ENCODE measurements around the gene FOXD1.

FOXD1 gene

GRCh38 chr5:73454379-73455036 lies 5.9 kb upstream of the FOXD1 start:
- Histone ChIP-seq H3K4me3 (ENCODE audit: low read length) (no peak overlapping the region), H3K9me3 (ENCODE audit: control insufficient read depth, insufficient read depth, low read length) (no peaks in the 10 kb centered on the region), H3K9me2 (replicated peaks; ENCODE audit: control insufficient read depth, low read length) (no peaks in the 10 kb centered on the region), H3K4me1 (ENCODE audit: control insufficient read depth, low read length) (no peaks in the 10 kb centered on the region; the same call in 1 of the 2 replicates), H4K20me1 (ENCODE audit: control insufficient read depth, insufficient read depth, low read depth, low read length) (no peaks in the 10 kb centered on the region), H3K79me2 (ENCODE audit: control insufficient read depth, low read length) (no peaks in the 10 kb centered on the region), H3K36me3 (ENCODE audit: control insufficient read depth, low read length) (no peaks in the 10 kb centered on the region), H3K4me2 (ENCODE audit: low read length) (no peak overlapping the region), H3K27ac (ENCODE audit: low read depth, low read length) (no peak overlapping the region), H3F3A (ENCODE audit: control insufficient read depth, insufficient read depth) (no peaks in the 10 kb centered on the region), H3K27me3 (ENCODE audit: control insufficient read depth, low read length) (peaks cover 28% of the 10 kb centered on the region)
- TF ChIP-seq CTCF (IDR thresholded peaks at IDR 0.05; ENCODE audit: low read depth, low read length, poor library complexity, severe bottlenecking): peak; percentile 82
- no peak for TF ChIP-seq EZH2phosphoT487 (IDR thresholded peaks at IDR 0.05; ENCODE audit: borderline replicate concordance, low read length)

- Histone ChIP-seq H3K27me3 (ENCODE audit: control insufficient read depth, low read length) (peaks cover 39% of the 10 kb centered on the region), H3K4me2 (ENCODE audit: low read length) (no peak overlapping the region)
- no peak for TF ChIP-seq CTCF (IDR thresholded peaks at IDR 0.05; ENCODE audit: low read depth, low read length, poor library complexity, severe bottlenecking)
- TF ChIP-seq EZH2phosphoT487 (IDR thresholded peaks at IDR 0.05; ENCODE audit: borderline replicate concordance, low read length): no peak
Measured at GRCh38 chr5:73452215-73452614, 3.6 kb upstream of the FOXD1 start.

GRCh38 chr5:73451224-73452130 lies 2.9 kb upstream of the FOXD1 start:
- H3K27me3 ChIP-seq (ENCODE audit: control insufficient read depth, low read length): peaks cover 38% of the 10 kb centered on the region
- H3K9me2 ChIP-seq (replicated peaks; ENCODE audit: control insufficient read depth, low read length): no peaks in the 10 kb centered on the region
- no peak overlapping the region for H3K27ac ChIP-seq (ENCODE audit: low read depth, low read length)
- H3K4me1 ChIP-seq (ENCODE audit: control insufficient read depth, low read length): peaks cover 10% of the 10 kb centered on the region
- no peaks in the 10 kb centered on the region for H4K20me1 ChIP-seq (ENCODE audit: control insufficient read depth, insufficient read depth, low read depth, low read length)
- no peaks in the 10 kb centered on the region for H3K9me3 ChIP-seq (ENCODE audit: control insufficient read depth, insufficient read depth, low read length)
- no peak overlapping the region for H3K4me3 ChIP-seq (ENCODE audit: low read length)
- no peaks in the 10 kb centered on the region for H3F3A ChIP-seq (ENCODE audit: control insufficient read depth, insufficient read depth)
- no peaks in the 10 kb centered on the region for H3K36me3 ChIP-seq (ENCODE audit: control insufficient read depth, low read length)
- no peak overlapping the region for H3K4me2 ChIP-seq (ENCODE audit: low read length)
- H3K79me2 ChIP-seq (ENCODE audit: control insufficient read depth, low read length): no peaks in the 10 kb centered on the region
- TF ChIP-seq CTCF (IDR thresholded peaks at IDR 0.05; ENCODE audit: low read depth, low read length, poor library complexity, severe bottlenecking): no peak
- no peak for TF ChIP-seq EZH2phosphoT487 (IDR thresholded peaks at IDR 0.05; ENCODE audit: borderline replicate concordance, low read length)

More at GRCh38 chr5:73452215-73452614, 3.6 kb upstream of the FOXD1 start:
- Histone ChIP-seq H3K4me1 (ENCODE audit: control insufficient read depth, low read length) (peaks cover 10% of the 10 kb centered on the region), H3K79me2 (ENCODE audit: control insufficient read depth, low read length) (no peaks in the 10 kb centered on the region), H3F3A (ENCODE audit: control insufficient read depth, insufficient read depth) (no peaks in the 10 kb centered on the region), H3K36me3 (ENCODE audit: control insufficient read depth, low read length) (no peaks in the 10 kb centered on the region), H3K27ac (ENCODE audit: low read depth, low read length) (no peak overlapping the region), H3K4me3 (ENCODE audit: low read length) (no peak overlapping the region), H4K20me1 (ENCODE audit: control insufficient read depth, insufficient read depth, low read depth, low read length) (no peaks in the 10 kb centered on the region), H3K9me2 (replicated peaks; ENCODE audit: control insufficient read depth, low read length) (no peaks in the 10 kb centered on the region), H3K9me3 (ENCODE audit: control insufficient read depth, insufficient read depth, low read length) (no peaks in the 10 kb centered on the region)

Data from DOHH2 (cell line).